Gastrocnemius medialis (tissue), 4 donors: ENCODE data around the gene NPIPB2. TPM values are rescaled to one million over a fixed set of nuclear protein-coding genes. Genes with fewer than 3 reads are reported as not detected.

Source experiments
- ATAC-seq, 2 donors: fragments of 150-250 bp; one replicate each; pipeline ENCODE4 v1.9.1; 2016
- DNase-seq, 2 donors: peaks; one replicate each; pipeline ENCODE4 v3.0.0-alpha.2; 2019
- H3K27ac ChIP-seq, 4 donors: fragments of 200-600 bp; sonication (generic); 1 replicate in 1 of 4; 2 replicates in 3 of 4; pipeline ENCODE4 v1.5.1; 2016 to 2018; ENCODE audit warnings: mild to moderate bottlenecking in 2 of 4, moderate library complexity in 1 of 4
- H3K27me3 ChIP-seq, 3 donors: fragments of 200-600 bp; sonication (generic) in 2 of 3; 1 replicate in 1 of 3; 2 replicates in 2 of 3; pipeline versions ENCODE4 v1.5.1 to v1.6.0; 2016 to 2019; ENCODE audit warnings: mild to moderate bottlenecking in 1 of 3, moderate library complexity in 1 of 3
- H3K36me3 ChIP-seq, 2 donors: fragments of 200-600 bp; sonication (generic) in 1 of 2; one replicate each; pipeline ENCODE4 v1.5.1; 2017 to 2018
- H3K4me1 ChIP-seq, 2 donors: fragments of 200-600 bp; sonication (generic) in 1 of 2; one replicate each; pipeline ENCODE4 v1.5.1; 2016 to 2017; ENCODE audit warnings: mild to moderate bottlenecking in 2 of 2
- H3K4me3 ChIP-seq, 4 donors: fragments of 200-600 bp; sonication (generic) in 3 of 4; 1 replicate in 1 of 4; 2 replicates in 3 of 4; pipeline ENCODE4 v1.5.1; 2016 to 2019; ENCODE audit warnings: mild to moderate bottlenecking in 2 of 4
- H3K9me3 ChIP-seq, 3 donors: fragments of 200-600 bp; sonication (generic) in 2 of 3; 1 replicate in 1 of 3; 2 replicates in 2 of 3; pipeline ENCODE4 v1.5.1; 2016 to 2019
- POLR2A ChIP-seq, 2 donors: fragments of 450-650 bp; IDR thresholded peaks; one replicate each; pipeline ENCODE4 v1.6.1; 2017; ENCODE audit warnings: antibody characterized with exemption in 2 of 2, mild to moderate bottlenecking in 2 of 2, moderate library complexity in 2 of 2
- in situ Hi-C, 4 donors: fragments of 200-750 bp; cut with MboI; loops; one replicate each; pipeline versions ENCODE4 v1.15.0 to v1.8.0; 2017; ENCODE audit warnings: low sequenced_read_pairs in 4 of 4
- intact Hi-C: fragments of 100-400 bp; cut with DNase I; formaldehyde crosslinking; loops from one replicate; pipeline ENCODE4 v1.15.1; 2023; ENCODE audit warnings: low total_unique reads
- total RNA-seq, 4 donors: library from RNA; depleted of rRNA; stranded (reverse); fragments of >200 nt; gene quantifications; one replicate each; pipeline versions ENCODE4 v1.1.0 to v1.2.3, GENCODE V29; 2016
- TF ChIP-seq, protein P1 (sequence below), 5 experiments: fragments of 450-650 bp in 3 of 5; fragments of 200-600 bp in 2 of 5; sonication (generic) in 2 of 5; IDR thresholded peaks in 4 of 5; conservative IDR thresholded peaks in 1 of 5; 1 replicate in 4 of 5; 2 replicates in 1 of 5; pipeline ENCODE4 v1.5.1; 2016 to 2019; ENCODE audit warnings: antibody characterized with exemption in 5 of 5, mild to moderate bottlenecking in 3 of 5, moderate library complexity in 3 of 5

NPIPB2 gene
- total RNA-seq, 4 donors from 2014 or later: 2.3 to 5.5 (median 4.1) TPM; not detected in 1

DNA sequence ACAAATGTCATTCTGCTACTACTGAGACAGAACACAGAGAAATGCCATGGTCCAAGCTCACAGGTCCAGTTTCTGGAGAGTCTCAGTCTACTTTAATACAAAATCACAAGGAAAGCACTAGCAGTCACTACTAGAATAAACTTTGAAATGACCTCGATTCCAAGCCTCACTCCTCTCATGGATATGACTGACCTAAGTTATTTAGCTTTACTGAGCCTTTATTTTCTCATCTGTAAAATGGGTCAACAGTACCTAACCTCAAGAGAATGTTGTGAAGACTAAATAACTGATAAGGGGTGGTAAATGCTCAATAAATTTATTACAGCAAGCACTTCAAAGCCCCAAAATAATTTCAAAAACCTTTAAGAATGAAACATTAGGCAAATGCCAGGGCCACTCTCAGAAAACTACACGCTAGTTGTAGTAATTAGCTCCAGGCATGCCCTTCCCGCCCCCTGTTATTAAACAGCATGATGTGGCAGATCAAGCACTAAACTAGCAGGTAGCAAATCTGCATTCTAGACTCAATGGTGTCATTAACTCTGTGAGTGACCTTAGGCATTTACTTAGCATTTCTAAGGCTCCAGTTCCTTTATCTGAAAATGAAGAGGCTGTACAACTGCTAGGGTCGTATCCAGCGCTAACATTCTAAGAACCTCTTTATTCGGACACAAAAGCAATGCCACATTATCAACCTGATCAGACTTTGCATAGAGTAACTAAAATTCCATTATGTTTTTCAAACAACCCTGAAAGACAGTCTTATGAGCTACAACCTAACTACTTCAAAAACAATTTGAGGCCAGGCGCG lies 34.5 kb downstream of the NPIPB2 start:
- Histone ChIP-seq H3K27ac (no peak overlapping the region), H3K4me3 (no peak overlapping the region), H3K9me3 (no peaks in the 10 kb centered on the region), H3K36me3 (no peaks in the 10 kb centered on the region), H3K27me3 (no peaks in the 10 kb centered on the region), H3K4me1 (peaks cover 33 to 37% of the 10 kb centered on the region in 2 donors)
- DNase-seq (no peak), ATAC-seq (no peak)
- intact Hi-C loops (no loop called here), in situ Hi-C loops (loop anchor here in 1 of 4 donors (25.0 kb wide), 1 partner anchor 120 kb away; the partner anchor contains the start of gene ZC3H7A)
- TF ChIP-seq, protein P1, sequence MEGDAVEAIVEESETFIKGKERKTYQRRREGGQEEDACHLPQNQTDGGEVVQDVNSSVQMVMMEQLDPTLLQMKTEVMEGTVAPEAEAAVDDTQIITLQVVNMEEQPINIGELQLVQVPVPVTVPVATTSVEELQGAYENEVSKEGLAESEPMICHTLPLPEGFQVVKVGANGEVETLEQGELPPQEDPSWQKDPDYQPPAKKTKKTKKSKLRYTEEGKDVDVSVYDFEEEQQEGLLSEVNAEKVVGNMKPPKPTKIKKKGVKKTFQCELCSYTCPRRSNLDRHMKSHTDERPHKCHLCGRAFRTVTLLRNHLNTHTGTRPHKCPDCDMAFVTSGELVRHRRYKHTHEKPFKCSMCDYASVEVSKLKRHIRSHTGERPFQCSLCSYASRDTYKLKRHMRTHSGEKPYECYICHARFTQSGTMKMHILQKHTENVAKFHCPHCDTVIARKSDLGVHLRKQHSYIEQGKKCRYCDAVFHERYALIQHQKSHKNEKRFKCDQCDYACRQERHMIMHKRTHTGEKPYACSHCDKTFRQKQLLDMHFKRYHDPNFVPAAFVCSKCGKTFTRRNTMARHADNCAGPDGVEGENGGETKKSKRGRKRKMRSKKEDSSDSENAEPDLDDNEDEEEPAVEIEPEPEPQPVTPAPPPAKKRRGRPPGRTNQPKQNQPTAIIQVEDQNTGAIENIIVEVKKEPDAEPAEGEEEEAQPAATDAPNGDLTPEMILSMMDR (IDR thresholded peaks at IDR 0.05 in 4 of 5, conservative IDR thresholded peaks at IDR 0.05 in 1 of 5): no peak
- TF ChIP-seq POLR2A (IDR thresholded peaks at IDR 0.05): no peak

DNA sequence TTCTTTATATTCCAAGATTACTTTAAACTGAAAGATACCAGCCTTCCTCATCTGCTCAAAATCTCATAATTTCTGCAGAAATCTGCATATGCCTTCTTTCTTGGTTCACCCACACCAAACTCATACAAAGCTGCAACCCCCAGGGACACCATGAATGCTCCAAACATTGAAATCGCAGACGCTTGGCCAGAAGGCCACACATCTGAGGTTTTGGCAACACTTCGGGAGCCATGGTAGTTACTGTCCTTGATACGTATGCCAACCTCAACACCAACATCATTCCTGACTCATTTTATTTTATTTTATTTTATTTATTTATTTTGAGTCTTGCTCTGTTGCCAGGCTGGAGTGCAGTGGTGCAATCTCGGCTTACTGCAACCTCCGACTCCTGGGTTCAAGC lies 37.9 kb downstream of the NPIPB2 start:
- intact Hi-C loops: no loop called here
- Histone ChIP-seq H3K27ac (no peak overlapping the region), H3K4me1 (peaks cover 17 to 25% of the 10 kb centered on the region in 2 donors), H3K4me3 (no peak overlapping the region), H3K36me3 (no peaks in the 10 kb centered on the region), H3K27me3 (no peaks in the 10 kb centered on the region), H3K9me3 (no peaks in the 10 kb centered on the region)
- in situ Hi-C loops: loop anchor here in 1 of 4 donors (25.0 kb wide), 1 partner anchor 117 kb away; the partner anchor contains the start of gene ZC3H7A
- TF ChIP-seq POLR2A (IDR thresholded peaks at IDR 0.05): no peak
- TF ChIP-seq, protein P1 (IDR thresholded peaks at IDR 0.05 in 4 of 5, conservative IDR thresholded peaks at IDR 0.05 in 1 of 5): no peak
- ATAC-seq (no peak), DNase-seq (no peak)

DNA sequence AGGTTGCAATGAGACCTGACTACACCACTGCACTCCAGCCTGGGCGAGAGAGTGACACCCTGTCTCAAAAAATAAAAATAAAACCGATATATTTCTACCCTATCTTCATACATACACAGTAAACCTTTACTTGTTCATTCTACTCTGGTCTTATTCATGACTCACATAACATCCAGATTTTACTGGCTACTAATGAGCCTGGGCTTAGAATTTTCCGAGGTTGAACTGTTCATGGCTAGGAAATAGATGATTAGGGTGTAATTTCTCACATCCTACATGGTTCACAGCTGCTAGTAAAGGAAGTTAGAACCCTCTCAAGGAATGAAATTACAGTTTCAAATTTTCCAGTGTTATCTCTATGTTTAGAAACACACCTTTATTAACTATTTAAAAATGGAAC lies 40.8 kb downstream of the NPIPB2 start:
- TF ChIP-seq POLR2A (IDR thresholded peaks at IDR 0.05): no peak
- TF ChIP-seq, protein P1 (IDR thresholded peaks at IDR 0.05 in 4 of 5, conservative IDR thresholded peaks at IDR 0.05 in 1 of 5): no peak
- Histone ChIP-seq H3K9me3 (no peaks in the 10 kb centered on the region), H3K4me1 (peaks cover 10 to 21% of the 10 kb centered on the region in 2 donors), H3K4me3 (no peak overlapping the region), H3K27ac (no peak overlapping the region), H3K27me3 (no peaks in the 10 kb centered on the region), H3K36me3 (peaks cover 0 to 3% of the 10 kb centered on the region in 2 donors)
- in situ Hi-C loops: loop anchor here in 1 of 4 donors (25.0 kb wide), 1 partner anchor 114 kb away; the partner anchor contains the start of gene ZC3H7A
- intact Hi-C loops: no loop called here
- ATAC-seq: no peak
- DNase-seq: no peak

DNA sequence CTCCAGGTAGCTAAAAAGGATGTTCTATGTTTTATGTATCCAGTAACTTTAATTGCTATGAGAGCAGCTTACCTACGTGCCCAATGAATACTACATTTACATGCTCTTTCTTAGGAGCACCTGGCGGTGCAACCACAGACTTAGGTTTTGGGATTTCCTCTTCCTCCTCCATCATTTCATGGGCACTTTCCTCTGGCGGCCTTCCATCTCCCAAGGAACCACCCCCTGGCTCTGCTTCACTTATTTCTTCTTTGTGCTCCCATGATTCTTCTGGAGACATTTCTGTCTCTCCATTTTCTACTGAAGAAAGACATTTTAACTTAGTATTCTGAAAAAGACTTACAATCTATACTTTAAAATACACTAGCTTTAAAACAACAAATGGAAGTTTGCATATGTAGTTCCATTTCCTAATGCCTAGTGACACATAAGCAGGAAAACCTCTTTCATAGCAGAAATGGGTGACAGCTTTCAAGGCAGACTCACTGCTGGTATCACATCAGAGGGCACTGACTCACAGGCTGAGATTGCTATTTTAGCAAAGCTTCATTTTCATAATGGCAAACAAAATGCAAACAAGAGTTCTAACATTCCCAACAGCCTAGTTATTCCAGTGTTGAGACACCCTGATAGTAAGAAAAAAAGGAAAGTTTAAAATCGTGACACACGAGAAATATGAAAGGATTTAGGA lies 45.2 kb downstream of the NPIPB2 start:
- in situ Hi-C loops (no loop called here), intact Hi-C loops (no loop called here)
- H3K27me3 ChIP-seq: no peaks in the 10 kb centered on the region
- no peak for ATAC-seq
- no peak overlapping the region for H3K27ac ChIP-seq
- TF ChIP-seq, protein P1 (IDR thresholded peaks at IDR 0.05 in 4 of 5, conservative IDR thresholded peaks at IDR 0.05 in 1 of 5): no peak
- no peak for DNase-seq
- H3K4me1 ChIP-seq: peaks cover 10 to 12% of the 10 kb centered on the region in 2 donors
- H3K9me3 ChIP-seq: no peaks in the 10 kb centered on the region
- peaks cover 0 to 35% of the 10 kb centered on the region in 2 donors for H3K36me3 ChIP-seq
- H3K4me3 ChIP-seq: no peak overlapping the region
